BJ (cell line): ENCODE measurements around the gene ARMC10. TPM values are rescaled to one million over a fixed set of nuclear protein-coding genes. Genes with fewer than 3 reads are reported as not detected.
A peak's percentile ranks its signal among the peaks of the same experiment; 100 is the strongest.
"Not testable (repeated sequence)": the region's sequence is repeated elsewhere in the genome, so short reads cannot be mapped to it uniquely, and the experiment has no call there.

Source experiments
- CTCF ChIA-PET: fragments of 350-600 bp; formaldehyde crosslinking; extraction: SDS; loops from one replicate; lab custom pipeline; 2021; ENCODE audit warnings: antibody characterized with exemption, inconsistent platforms; lab: Yijun Ruan, JAX
- POLR2A ChIA-PET: fragments of 300-600 bp; sonication (Branson Sonifier 250); formaldehyde crosslinking; extraction: SDS; loops from one replicate; lab custom pipeline; 2021; ENCODE audit warnings: antibody characterized with exemption; lab: Charles Lee
- DNase-seq: peaks from one replicate; pipeline ENCODE4 v3.0.0-alpha.2; 2011; ENCODE audit warnings: low read depth
- H3K27me3 ChIP-seq: 2 replicates; pipeline ENCODE4 v1.6.0; 2011; ENCODE audit warnings: low read length; ENCODE audit not compliant: control insufficient read depth, insufficient read depth
- H3K36me3 ChIP-seq: 2 replicates; pipeline ENCODE4 v1.5.1; 2011; ENCODE audit warnings: low read length; ENCODE audit not compliant: control insufficient read depth, insufficient read depth
- H3K4me3 ChIP-seq: 2 replicates; pipeline ENCODE4 v1.5.1; 2011; ENCODE audit warnings: low read depth, mild to moderate bottlenecking, control low read depth, low read length
- CTCF ChIP-seq: IDR thresholded peaks from 2 replicates; pipeline ENCODE4 v1.5.1; 2011; ENCODE audit warnings: low read depth, mild to moderate bottlenecking, control low read depth, inconsistent platforms, low read length, moderate library complexity; ENCODE audit not compliant: insufficient read depth
- polyA plus RNA-seq: library from polyadenylated mRNA; depleted of rRNA; stranded (reverse); fragments of >200 nt; gene quantifications from 2 replicates; pipeline ENCODE4 v1.2.3, GENCODE V29; 2011; rRNA removed

Gene ARMC10
- polyA plus RNA-seq, 1 experiment, result 13.2 TPM

GRCh38 chr7:103141753-103142404 lies 66.9 kb downstream of the ARMC10 start:
- no peaks in the 10 kb centered on the region for H3K36me3 ChIP-seq
- no peak overlapping the region for H3K4me3 ChIP-seq
- ChIA-PET POLR2A (no interaction called here), CTCF (no interaction called here)
- no peaks in the 10 kb centered on the region for H3K27me3 ChIP-seq
- no peak for DNase-seq
- TF ChIP-seq CTCF, result no peak

GRCh38 chr7:103142494-103142893 lies 67.6 kb downstream of the ARMC10 start:
- Histone ChIP-seq H3K27me3 (no peaks in the 10 kb centered on the region), H3K36me3 (no peaks in the 10 kb centered on the region), H3K4me3 (no peak overlapping the region)
- POLR2A ChIA-PET, result no interaction called here
- no peak for DNase-seq
- CTCF ChIA-PET, result no interaction called here
- no peak for TF ChIP-seq CTCF

- no peak overlapping the region for H3K4me3 ChIP-seq
- DNase-seq, result no peak
- POLR2A ChIA-PET, result no interaction called here
- CTCF ChIA-PET, result interaction anchor here (0.5 kb wide), 1 partner anchor 161 kb away, joined by 4 read pairs; no protein-coding TSS in a partner anchor
- TF ChIP-seq CTCF, result no peak
- H3K36me3 ChIP-seq, result no peaks in the 10 kb centered on the region
- H3K27me3 ChIP-seq, result no peaks in the 10 kb centered on the region
These were observed 68.9 kb downstream of the ARMC10 start for GRCh38 chr7:103143868-103144267.

GRCh38 chr7:103144754-103145153 lies 69.8 kb downstream of the ARMC10 start:
- POLR2A ChIA-PET, CTCF ChIA-PET, H3K4me3 ChIP-seq, H3K27me3 ChIP-seq, H3K36me3 ChIP-seq, DNase-seq: not testable (repeated sequence)

- no peak for DNase-seq
- POLR2A ChIA-PET, result no interaction called here
- CTCF ChIA-PET, result no interaction called here
- H3K36me3 ChIP-seq, result no peaks in the 10 kb centered on the region
- peak overlapping the region; percentile 39 for H3K4me3 ChIP-seq
- TF ChIP-seq CTCF, result no peak
- H3K27me3 ChIP-seq, result no peaks in the 10 kb centered on the region
These were observed 73.4 kb downstream of the ARMC10 start for GRCh38 chr7:103148131-103148993.

Other genes with a start within 250 kb of the ARMC10 start
- 2.4 and 3.4 TPM in 2 replicates for gene LRRC17, start 162.1 kb upstream of the ARMC10 start, polyA plus RNA-seq
- gene FBXL13, start 344 bp upstream of the ARMC10 start, polyA plus RNA-seq, result 0.20 and 0.43 TPM in 2 replicates
- gene NAPEPLD, start 74.0 kb downstream of the ARMC10 start, polyA plus RNA-seq, result 2.9 and 4.9 TPM in 2 replicates
- 44.3 and 56.7 TPM in 2 replicates for gene PMPCB, start 222.3 kb downstream of the ARMC10 start, polyA plus RNA-seq